ENCODE measurements around the gene MAP2K6.

Gene MAP2K6

DNA sequence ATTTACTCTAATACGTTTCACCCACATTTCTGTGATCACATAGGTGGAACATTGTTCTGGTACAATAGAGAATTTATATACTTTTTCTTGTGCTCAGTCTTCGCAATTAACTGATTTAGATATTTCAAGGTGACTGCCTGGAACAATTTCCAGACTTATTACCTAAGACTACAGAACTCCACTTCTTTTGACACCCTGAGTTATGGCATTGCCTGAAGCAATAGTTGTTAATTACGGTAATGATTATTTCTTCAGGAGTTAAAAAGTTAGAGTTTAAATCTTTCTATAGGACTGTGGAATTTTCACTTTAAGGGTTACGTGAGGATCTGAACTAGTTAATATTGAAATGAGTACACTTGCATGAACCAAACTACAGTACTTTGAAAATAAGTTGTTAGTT is 74.8 kb downstream of the MAP2K6 start:
- no peak for DNase-seq (ENCODE audit: low read depth in 2 of 2)

DNA sequence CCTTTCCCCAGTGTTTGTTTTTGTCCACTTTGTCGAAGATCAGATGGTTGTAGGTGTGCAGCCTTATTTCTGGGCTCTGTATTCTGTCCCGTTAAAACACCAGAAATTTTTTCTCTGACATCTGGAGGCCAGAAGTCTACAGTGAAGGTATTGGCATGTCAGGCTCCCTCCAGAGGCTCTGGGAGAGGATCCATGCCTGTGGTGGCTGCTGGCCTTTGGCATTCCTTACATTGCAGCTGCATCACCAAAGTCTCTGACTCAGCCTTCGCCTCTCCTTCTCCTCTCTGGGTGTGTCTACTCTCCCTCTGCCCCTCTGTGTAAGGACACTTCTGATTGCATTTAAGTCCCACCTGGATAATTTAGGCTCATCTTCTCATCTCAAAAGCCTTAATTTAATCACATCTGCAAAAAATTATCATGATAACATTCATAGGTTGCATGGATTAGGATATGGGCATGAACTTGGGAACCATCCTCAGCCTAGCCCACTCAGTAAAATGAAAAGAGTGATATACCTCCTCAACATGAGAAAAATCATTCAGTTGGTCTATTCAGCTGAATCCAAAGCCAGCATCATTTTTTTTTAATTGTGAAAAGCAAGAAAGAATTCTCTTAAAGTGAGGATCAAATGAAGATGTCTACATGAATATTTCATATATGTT is 78.0 kb downstream of the MAP2K6 start:
- peak; percentile 76 to 80 for DNase-seq (ENCODE audit: low read depth in 2 of 2)

DNA sequence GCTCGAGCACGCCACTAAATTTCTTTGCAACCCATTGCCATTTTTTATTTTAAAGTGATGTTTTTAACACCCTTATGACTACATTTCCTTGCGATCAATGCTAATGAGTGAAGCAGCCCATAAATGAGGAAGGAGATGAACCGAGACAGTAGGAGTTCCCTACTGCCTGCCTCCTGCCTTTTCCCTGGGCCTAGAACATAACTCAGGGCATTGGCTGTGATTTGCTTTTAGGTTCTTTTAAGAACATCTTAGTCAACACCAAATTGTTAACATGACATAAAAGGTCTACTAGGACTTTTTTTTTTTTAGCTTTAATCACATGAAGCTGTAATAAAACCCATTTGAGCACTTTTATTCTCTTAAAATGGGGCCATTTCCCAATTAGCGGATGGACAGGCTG is 81.3 kb downstream of the MAP2K6 start:
- DNase-seq (ENCODE audit: low read depth in 2 of 2), result no peak

DNA sequence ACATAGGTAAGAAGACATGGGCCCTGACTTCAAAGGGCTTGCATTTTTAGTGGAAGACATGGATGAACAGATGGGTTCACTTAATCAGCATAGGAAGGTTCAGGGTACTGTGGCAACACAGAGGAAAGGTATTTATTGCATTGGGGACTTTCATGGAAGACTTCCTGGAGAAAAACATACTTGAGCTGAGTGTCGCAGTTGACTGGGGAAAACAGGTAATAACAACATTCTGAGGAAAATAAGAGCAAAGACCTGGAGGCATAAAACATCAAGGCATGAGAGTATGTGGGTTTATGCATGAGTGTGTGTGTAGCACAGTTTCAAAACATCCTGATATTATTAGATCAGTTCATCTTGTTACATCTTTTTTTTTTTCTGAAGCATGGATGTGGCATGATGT is 82.7 kb downstream of the MAP2K6 start:
- no peak for DNase-seq (ENCODE audit: low read depth in 2 of 2)

DNA sequence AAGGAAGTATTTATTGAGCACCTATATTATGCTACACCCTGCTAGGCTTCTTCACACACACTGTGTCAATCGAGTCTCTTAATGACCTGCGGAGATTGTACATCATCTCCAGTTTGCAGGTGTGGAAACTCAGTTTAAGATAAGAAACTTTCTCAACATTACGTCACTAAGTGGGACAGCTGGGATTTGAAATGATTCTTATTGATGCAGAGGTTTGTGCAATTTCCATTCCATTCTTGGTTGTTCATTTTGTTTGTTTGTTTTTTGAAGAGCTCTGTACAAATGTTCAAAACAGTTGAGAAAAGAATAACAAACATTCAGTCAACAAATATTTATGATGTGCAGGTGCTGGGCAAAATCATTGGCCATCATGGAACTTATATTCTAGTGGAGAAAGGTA is 84.8 kb downstream of the MAP2K6 start:
- no peak for DNase-seq (ENCODE audit: low read depth in 2 of 2)

DNA sequence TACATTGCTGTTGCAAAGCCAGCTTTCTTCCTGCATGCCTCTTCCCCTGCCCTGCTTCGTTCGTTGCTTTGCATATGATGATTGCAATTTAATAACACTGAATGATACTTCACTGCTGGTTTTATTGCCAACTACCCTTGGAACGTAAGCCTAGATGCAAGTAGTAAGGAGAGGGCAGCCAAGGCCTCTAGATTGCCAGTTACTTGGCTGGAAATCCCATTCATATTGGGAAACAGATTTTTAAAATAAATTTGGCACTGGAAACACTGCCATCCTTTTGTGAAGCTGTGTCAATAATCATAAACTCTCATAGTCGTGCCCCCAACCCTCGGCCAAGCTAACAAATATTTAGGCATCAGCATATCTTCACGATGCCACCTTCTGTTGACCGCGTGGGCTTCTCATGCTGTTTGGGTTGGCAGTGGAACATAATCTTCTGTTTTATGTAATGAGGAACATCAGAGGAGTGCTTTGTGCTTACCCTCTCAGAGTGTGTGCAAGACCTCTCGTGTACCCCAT is 86.5 kb downstream of the MAP2K6 start:
- DNase-seq (ENCODE audit: low read depth in 2 of 2), result no peak

DNA sequence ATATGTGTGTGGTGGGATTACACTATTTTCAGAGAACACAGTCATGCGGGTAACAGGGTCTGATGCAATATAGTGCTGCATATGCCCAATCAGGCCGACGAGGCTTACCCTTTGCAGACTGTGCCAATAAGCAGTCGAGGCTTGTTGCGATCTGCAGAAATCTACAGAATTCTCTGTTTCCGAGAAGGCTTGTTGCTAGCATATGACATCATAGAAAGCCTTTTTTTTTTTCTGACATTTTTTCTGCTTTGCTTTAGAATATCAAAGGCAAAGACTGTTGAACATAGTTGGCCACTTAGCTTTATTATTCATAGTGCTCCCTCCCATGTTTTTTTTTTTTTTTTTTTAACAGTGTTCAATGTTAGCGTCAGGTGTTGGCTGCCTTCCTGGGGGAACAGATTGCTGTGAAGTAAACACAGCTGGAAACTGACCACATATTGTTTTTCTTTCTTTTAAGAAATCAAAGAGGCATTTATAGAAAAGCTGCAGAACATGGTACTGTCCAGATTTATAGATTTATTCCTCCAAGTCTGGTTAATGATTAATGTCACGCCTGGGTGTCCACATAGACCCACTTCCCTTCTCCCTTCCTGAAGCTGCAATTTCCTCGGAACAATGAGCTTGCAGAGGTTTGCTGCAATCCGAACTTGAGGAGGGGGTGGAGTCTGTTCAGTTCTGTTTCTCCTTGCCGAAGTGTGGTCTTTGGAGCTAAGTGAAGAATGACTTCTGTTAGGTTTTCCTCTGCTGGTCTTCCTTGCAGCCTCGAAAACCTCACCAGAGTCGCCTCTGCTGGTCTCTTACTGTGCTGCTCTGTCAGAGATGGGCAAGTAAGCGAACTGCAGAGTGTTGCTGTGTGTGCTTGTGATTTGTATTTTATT is 87.3 kb downstream of the MAP2K6 start:
- peak; percentile 67 to 71 for DNase-seq (ENCODE audit: low read depth in 2 of 2)

DNA sequence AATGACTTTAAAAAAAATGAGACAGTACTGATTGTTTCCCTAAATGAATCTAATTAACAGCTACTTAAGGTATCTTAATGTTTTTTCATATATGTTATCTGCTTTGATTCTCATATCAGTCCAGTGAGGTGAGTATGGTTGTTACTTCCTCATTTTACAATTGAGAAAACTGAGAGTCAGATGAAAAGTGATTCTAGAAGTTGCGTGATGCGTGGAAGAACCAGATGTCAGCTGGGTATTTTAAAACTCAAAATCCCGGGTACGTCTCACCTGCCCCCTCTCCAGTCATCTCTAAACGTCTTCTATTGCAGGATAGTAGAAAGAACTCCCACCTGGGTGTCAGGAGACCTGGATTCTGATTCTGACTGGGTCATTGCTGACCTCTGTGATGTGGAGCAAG is 89.2 kb downstream of the MAP2K6 start:
- DNase-seq (ENCODE audit: low read depth in 2 of 2), result no peak

DNA sequence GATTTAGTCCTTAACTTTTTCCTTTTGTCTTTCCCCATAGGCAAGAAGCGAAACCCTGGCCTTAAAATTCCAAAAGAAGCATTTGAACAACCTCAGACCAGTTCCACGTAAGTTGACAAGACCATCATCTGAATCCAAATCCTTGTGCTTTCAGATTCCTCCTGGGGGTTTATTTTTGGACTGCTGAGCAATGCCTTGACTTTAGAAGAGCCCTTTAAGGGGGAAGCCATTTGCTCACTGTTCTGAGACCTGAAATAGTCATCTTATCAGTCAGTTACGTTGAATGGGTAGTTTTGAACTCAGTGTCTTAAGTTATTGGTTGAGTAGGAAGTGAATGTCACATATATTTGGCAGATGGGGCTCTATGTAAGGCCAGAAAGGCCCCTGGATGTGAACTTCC is 91.2 kb downstream of the MAP2K6 start:
- DNase-seq (ENCODE audit: low read depth in 2 of 2), result no peak

DNA sequence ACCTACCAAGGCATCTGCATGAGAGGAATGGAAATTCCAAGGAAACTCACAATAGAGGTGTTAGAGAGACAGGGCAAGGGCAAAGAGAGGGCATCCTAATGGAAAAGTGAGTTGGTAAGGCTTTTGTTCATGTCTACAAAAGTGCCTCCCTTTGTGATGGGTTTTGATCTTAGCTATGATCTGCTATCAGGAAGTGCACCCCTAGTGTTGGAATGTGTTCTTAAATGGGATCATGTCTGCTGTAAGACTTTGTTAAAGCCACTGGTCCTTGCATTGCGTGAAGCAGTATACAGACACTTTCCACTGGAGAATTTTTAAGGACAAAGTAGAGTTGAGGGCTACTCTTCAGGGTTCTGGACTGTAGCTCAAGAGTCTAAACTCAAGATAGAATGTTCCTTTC is 92.0 kb downstream of the MAP2K6 start:
- DNase-seq (ENCODE audit: low read depth in 2 of 2), result no peak

DNA sequence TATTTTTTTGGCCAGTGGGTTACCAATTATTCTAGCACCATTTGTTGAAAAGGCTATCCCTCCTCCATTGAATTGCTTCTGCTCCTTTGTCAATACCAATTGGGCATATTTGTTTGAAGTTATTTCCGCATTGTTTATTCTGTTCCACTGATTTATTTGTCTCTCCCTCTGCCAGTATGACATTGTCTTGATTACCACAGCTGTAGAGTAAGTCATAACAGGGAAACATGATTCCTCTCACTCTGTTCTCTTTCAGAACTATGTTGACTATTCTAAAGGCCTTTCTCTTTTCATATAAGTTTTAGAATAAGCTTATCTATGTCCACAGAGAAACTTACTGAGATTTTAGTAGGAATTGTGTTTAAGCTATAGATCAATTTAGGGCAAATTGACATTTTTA is 94.3 kb downstream of the MAP2K6 start:
- DNase-seq (ENCODE audit: low read depth in 2 of 2), result no peak

DNA sequence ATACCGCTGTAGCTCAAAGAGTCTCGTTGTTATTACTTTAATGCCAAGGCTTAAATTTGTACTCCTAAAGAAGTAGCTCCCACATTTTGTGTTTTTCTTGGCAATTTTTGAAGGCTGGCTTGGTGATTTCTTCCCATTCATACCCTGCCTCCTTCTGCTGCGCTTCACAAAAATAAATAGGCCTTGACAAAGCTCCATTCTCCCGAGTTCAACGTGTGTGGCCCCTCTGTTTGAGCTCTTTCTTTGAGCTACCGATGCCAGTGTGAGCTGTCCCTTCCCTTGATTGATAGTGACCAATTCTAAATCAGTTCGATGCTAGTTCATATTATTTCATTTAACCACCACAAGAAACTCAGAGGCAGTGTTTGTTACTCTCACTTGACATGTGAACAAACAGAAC is 96.8 kb downstream of the MAP2K6 start:
- DNase-seq (ENCODE audit: low read depth in 2 of 2), result no peak

DNA sequence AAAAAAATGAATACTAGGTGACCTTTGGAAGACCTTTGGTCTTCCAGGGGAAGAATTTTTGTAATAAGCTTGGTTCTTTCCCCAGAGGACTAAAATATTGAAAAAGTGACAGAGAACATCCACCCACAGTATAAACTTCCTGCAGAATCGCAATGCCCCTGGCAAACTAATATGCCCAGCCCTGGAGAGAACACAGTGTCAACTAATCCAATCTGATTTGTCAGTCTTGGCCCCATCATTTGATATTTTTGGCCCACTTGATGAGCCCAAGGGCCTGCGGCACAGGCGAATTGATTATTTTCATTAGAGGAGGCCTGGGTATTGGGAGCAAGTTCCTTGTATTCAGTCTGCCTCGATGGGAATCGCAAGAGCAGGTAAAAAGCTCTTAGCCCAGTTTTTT is 98.4 kb downstream of the MAP2K6 start:
- no peak for DNase-seq (ENCODE audit: low read depth in 2 of 2)

DNA sequence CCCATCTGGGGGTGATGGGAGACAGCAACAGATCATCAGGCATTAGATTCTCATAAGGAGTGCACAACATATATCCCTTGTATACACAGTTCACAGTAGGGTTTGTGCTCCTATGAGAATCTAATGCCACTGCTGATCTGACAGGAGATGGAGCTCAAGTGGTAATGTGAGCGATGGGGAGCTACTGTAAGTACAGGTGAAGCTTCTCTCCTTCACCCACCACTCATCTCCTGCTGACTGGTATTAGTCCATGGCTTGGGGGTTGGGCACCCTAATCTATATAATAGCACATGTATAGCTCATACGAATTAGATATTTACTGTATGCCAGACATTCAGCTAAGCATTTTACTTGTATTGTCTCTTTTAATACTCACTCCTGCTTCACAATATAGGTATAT is 101.7 kb downstream of the MAP2K6 start:
- DNase-seq (ENCODE audit: low read depth in 2 of 2), result no peak

DNA sequence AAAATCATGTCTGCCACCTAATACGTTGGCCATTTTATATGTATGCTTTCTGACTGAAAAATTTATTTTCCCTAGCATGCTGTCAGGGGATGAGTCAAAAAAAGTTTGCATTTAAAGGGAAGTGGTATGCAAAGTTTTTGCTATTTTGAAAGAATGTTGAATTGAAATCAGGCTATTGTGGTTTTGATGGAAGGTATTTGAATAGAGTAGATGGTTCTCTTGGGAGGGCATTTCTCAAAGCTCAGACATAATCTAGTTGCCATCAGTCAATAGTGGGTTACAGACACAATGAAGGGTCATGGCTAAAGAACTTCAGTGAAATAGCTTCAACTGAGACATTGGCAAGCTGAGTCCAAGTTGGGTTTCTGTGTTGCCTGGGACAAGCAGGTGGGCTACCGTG is 102.4 kb downstream of the MAP2K6 start:
- DNase-seq (ENCODE audit: low read depth in 2 of 2), result peak; percentile 26 to 33

DNA sequence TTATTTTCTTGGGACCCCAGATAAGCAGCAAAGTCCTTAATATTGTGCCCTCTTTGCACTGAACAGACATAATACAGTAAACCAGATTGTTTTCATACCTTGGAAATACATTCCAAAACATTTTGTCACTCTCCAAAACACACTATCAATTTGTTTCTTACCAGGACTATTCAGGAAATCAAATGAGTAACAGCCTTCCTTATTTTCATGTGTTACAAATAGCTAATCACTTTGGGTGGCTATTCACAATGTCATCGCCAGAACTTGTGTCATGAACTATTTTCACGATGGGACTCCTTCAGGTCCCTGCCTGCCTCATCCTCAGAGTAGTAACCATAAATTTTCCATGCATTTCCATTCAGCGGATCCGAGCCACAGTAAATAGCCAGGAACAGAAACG is 104.5 kb downstream of the MAP2K6 start:
- DNase-seq (ENCODE audit: low read depth in 2 of 2), result no peak

DNA sequence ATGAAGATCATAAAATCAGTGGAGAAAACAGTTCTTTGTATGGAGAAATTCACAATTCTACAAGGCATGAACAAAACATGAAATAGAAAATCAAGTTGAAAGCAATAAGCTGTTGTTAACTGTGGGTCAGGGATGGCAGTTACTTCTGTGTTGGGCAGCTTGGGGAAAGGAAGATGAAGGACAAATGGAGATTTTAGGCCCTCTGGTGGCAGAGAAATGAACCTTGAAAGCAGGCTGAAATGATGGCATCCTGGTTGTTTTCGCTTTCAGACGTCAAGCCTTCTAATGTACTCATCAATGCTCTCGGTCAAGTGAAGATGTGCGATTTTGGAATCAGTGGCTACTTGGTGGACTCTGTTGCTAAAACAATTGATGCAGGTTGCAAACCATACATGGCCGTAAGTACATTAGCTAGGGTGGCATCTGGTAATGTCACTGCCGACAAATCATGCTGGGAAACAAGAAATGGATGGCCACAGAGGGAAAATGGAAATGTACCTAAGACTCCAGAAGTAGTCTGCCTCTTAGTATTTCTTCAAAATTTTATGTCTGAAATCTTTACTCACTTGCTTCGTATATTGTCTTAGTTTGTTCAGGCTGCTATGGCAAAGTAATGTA is 108.9 kb downstream of the MAP2K6 start:
- peak in 1 of 2 experiments; percentile 15 for DNase-seq (ENCODE audit: low read depth in 2 of 2)

DNA sequence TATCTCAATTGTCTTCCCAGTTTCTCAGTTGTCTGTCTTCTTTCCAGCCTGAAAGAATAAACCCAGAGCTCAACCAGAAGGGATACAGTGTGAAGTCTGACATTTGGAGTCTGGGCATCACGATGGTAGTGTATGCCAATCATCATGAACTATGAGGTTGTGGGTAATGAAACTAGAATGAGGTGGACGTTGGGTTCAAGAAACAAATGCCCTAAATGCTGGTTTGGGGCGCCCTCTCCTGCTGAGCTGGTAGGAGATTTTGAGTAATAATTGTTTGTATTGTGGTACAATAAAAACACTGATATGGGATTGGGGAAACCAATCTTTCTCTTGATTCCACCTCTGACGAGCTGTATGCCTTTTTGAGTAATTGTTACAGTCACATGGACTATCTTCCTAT is 110.4 kb downstream of the MAP2K6 start:
- no peak for DNase-seq (ENCODE audit: low read depth in 2 of 2)

DNA sequence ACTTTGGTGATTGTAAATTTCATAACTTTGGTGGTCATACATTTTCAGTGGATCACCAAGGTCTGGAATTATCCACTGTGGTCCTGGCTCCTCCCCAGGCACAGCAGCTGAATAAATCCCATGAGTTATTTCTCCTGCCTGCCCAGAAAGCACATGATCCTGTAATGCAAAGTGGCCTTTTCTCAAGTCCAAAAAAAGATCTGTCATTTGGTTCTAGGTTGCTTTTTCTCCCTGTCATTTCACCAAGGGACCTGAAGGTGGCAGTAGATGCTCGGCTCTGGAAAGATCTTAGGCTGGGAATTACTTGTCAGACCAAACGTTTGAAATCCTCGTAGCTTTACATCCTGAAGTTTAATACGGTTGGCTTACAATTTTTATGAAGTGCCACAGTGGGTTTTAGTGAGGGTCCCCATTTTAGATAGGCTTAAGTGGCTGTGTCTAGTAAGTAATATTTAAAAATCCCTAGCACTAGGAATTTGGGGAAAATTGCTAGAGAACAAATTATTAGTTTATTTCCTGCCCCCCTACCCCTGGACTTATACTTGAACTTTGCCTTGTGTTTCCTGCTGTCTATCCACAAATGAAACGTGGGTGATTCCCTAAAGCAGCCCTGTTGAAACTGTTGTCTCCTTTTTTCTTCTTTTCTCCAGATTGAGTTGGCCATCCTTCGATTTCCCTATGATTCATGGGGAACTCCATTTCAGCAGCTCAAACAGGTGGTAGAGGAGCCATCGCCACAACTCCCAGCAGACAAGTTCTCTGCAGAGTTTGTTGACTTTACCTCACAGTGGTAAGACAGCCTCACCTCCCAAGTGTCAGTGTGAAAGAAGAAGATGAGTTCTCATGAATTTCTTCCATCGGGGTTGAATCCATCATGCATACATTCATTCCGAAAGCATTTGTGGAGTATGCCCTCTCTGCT is 111.7 kb downstream of the MAP2K6 start:
- peak; percentile 21 to 26 for DNase-seq (ENCODE audit: low read depth in 2 of 2)

DNA sequence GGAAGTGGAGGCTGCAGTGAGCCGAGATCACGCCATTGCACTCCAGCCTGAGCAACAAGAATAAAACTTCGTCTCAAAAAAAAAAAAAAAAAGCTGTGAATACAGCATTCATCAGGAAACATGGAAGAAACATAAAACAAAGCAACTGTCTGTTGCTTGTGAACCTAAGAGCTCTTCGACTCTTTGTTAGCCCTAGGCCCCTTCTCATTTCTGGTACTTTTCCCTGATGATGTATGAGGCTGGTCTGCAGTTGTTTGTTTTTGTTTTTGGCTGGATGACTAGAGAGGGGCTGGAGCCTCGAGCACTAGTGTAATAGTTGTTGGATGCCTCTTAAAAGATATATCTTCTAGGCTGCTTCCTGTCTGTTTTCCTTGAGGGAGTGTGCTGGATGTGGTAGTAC is 113.5 kb downstream of the MAP2K6 start:
- DNase-seq (ENCODE audit: low read depth in 2 of 2), result no peak

DNA sequence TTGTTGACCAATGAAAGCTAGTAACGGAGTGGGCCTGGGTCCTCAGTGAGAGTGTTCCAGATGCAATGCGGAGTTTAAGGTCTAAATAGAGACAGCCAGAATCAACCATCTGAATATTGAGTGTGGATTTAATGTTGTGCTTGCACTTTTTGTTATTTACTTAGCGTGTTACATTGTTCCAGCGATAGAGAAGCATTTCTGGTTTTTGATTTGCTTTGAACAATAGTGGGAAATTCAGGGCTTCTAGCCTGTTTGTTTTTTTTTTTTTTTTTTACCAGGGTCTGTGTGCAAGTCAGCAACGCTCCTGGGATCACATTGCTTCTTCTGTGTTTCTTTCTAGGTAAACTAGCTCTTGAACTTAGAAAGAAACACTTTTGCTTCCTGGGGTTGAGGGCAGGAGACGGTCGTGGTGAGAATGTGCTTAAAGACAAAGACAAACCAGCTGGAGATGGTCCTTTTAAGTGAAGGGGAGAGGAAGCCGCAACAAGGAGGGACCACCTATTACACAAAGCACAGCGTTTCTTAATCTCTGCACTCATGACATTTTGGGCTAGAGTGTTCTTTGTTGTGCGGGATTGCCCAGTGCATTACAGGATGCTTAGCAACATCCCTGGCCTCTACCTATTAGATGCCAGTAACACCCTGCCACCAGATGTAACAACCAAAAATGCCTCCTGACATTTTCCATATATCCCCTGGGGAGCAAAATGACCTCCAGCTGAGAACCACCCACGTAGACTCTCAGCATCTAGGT is 119.2 kb downstream of the MAP2K6 start:
- DNase-seq (ENCODE audit: low read depth in 2 of 2), result no peak

Data from fibroblast of skin of left biceps (primary cell).